Measurements from ENCODE around the gene RCE1.

The RCE1 gene

DNA sequence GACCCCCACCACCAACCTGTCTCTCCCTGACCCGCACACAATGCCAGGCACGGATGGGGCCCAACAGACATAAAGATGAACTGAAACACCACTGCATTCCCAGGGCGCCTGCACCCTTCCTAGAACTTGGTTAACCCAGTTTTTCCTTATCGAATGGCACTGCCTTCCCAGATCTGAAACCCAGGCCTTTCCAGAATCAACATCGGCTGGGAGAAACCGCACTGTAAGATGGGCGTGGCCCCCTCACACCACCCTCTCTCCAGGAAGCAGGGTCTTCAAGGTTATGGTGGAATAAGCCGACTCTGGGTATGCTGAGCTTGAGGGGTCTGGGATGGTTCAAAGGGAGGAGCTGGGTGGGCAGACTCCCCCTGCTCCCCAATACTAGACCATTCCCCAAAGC, 36.8 kb downstream of the RCE1 start:
- no peak overlapping the region for H3K4me3 ChIP-seq (ENCODE audit: low read length)
- DNase-seq (ENCODE audit: low read depth) = no peak
- TF ChIP-seq, protein P1, sequence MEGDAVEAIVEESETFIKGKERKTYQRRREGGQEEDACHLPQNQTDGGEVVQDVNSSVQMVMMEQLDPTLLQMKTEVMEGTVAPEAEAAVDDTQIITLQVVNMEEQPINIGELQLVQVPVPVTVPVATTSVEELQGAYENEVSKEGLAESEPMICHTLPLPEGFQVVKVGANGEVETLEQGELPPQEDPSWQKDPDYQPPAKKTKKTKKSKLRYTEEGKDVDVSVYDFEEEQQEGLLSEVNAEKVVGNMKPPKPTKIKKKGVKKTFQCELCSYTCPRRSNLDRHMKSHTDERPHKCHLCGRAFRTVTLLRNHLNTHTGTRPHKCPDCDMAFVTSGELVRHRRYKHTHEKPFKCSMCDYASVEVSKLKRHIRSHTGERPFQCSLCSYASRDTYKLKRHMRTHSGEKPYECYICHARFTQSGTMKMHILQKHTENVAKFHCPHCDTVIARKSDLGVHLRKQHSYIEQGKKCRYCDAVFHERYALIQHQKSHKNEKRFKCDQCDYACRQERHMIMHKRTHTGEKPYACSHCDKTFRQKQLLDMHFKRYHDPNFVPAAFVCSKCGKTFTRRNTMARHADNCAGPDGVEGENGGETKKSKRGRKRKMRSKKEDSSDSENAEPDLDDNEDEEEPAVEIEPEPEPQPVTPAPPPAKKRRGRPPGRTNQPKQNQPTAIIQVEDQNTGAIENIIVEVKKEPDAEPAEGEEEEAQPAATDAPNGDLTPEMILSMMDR (IDR thresholded peaks at IDR 0.05; ENCODE audit: insufficient read depth, low read depth, low read length, missing control alignments) = no peak

DNA sequence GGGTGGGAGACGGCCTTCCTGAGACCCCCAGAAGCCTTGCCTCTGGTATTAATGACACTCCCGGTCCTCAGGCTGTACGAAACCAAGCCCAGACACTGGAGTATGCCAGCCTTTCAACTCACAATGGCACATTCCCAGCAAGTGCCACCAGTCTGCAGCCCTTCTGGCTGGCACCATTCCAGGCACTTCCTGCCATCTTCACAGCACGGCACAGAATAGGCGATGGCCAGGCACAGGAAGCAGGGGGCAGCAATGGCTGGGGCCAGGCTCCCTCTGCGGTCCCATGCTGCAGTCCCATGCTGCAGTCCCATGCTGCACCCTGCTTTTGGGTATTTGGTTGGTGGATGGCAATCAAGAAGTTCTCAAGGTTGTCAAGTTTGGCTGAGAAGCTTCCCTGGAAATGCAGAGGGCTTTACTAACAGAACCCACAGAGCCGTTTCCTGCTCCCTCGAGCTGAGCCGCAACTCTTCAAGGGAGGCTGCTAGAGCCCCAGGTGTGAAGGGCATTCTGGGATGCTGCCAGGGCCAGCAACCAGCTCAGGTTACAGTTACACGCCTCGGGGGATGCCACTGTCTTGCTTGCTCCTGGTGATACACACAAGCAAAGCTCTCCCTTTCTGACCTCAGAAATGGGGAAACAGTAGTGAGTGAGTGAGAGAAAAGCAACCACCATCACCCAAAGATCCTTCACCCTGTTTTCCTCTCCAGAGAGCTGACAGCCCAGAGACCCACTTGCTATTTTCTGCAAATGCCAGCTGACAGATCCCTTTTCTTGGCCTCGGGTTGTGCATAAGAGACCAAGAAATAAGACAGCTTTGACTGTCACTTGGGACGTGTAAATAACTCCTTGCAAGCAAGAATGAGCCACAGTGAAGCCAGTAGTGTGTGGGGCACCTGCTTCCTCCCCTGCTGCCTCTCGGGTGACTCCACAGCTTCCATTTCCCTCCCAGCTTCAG, 37.5 kb downstream of the RCE1 start:
- no peak overlapping the region for H3K4me3 ChIP-seq (ENCODE audit: low read length)
- peak; percentile 93 for DNase-seq (ENCODE audit: low read depth)
- TF ChIP-seq, protein P1 (IDR thresholded peaks at IDR 0.05; ENCODE audit: insufficient read depth, low read depth, low read length, missing control alignments) = no peak

DNA sequence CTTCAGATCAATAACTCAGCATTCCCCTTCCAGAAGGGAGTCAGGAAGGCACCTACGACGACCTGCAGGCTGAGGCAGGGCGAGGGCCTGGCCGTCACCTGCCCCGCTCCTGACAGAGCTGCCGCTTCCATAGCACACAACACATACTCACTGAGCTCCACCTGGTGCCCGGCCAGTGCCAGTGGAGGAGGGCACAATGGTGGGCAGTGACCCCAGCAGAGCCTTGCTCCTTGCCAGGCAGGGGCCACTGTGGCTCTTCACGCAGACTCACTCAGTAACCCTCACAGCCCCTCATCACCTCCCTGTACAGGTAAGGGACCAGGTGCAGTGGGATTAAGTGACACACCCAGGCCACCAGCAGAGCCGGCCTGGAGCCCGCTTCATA, 38.2 kb downstream of the RCE1 start:
- TF ChIP-seq, protein P1 (IDR thresholded peaks at IDR 0.05; ENCODE audit: insufficient read depth, low read depth, low read length, missing control alignments) = no peak
- H3K4me3 ChIP-seq (ENCODE audit: low read length) = no peak overlapping the region
- DNase-seq (ENCODE audit: low read depth) = no peak

DNA sequence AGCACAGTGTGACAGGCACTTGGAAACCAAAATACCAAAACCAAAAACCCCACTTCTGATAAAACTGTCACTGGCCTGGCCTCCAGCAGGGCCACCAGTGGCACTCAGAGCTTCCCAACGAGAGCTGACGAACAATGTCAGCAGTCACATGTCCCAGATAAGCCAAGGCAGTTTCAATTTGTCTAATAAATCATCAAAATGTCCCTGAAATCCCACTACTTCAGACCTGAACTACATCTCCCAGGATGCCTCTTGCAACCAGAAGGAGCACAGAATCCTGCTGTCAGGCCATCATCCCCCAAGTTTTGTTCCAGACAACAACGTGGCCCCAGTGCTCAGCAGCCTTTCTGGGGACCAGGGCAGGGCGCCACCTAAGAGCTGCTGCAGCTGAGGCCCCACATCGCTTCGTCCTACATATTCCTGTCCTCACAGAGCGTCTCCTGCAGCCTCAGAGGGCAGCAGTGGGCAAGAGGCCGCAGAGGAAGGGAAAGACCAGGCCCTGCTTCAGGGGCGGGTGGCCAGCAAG, 38.7 kb downstream of the RCE1 start:
- TF ChIP-seq, protein P1 (IDR thresholded peaks at IDR 0.05; ENCODE audit: insufficient read depth, low read depth, low read length, missing control alignments) = no peak
- no peak overlapping the region for H3K4me3 ChIP-seq (ENCODE audit: low read length)
- DNase-seq (ENCODE audit: low read depth) = no peak

DNA sequence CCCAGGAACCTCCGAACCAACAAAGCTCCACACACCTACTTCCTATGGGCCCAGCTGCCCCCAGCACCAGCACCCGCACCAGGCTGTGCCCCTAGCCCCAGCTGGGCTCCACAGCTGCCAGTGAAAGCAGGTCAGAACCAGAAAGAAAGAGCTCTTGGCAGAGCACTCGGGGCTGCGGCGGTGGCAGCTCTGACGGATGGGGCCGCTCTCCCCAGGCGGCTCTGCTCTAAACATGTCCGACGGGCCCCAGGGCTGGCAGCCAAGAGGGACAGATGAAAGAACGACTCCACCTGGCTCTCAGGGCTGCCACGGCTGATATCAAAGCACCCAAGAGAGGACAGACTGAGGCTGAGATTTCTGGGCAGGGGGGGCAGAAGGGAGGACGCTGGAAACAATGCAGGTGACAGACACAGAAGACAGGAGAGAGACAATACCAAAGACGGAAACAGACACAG, 39.3 kb downstream of the RCE1 start:
- no peak overlapping the region for H3K4me3 ChIP-seq (ENCODE audit: low read length)
- DNase-seq (ENCODE audit: low read depth) = no peak
- TF ChIP-seq, protein P1 (IDR thresholded peaks at IDR 0.05; ENCODE audit: insufficient read depth, low read depth, low read length, missing control alignments) = no peak

DNA sequence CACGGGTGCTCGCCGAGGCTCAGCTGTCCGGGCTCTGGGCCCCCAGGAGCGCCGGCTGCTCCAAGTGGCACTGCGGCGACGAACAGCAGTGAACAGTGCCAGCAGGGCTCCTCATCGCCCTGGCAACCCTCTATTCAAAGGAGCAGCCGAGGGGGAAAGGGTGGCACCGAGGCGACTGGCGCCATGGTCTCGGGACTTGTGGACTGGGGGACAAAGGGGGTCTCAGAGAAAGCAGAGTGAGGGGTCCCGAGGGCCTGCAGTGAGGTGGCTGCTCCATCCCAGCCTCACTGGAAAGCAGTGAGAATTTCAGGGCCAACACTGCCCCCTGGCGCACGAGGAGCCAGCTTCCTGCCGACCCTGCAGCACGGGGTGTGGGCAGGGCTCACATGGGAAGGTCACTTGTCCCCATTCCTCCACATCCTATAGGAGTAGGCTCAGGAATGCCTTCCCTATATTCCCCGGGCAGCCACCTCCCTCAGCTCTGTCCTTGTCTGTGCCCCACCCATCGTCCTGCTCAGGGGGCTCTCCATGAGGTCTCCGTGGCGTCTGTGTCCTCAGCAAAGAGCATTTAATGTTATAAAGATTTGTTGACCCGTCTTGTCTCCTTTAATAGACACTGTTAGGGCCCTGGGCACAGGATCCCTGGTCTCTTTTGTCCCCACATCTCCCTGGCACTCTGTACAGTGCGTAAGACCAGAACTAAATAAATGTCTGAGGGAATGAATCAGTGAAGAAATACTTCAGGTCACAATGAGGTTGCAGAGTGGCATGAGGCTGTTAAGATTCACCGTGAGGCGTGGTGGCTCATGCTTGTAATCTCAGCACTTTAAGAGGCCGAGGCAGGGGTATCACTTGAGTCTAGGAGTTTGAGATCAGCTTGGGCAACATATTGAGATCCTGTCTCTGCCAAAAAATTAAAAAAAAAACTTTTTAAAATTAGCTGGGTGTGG, 40.0 kb downstream of the RCE1 start:
- no peak overlapping the region for H3K4me3 ChIP-seq (ENCODE audit: low read length)
- TF ChIP-seq, protein P1 (IDR thresholded peaks at IDR 0.05; ENCODE audit: insufficient read depth, low read depth, low read length, missing control alignments) = peak; percentile 73
- peak; percentile 85 for DNase-seq (ENCODE audit: low read depth)

Measured in epithelial cell of esophagus (primary cell).